ENCODE data around the gene TRAF2.

TRAF2 gene

GRCh38 chr9:136916330-136917184 is 30.2 kb downstream of the TRAF2 start:
- DNase-seq, result no peak

- no peak for DNase-seq
Measured at GRCh38 chr9:136917902-136918301, 31.6 kb downstream of the TRAF2 start.

DNA sequence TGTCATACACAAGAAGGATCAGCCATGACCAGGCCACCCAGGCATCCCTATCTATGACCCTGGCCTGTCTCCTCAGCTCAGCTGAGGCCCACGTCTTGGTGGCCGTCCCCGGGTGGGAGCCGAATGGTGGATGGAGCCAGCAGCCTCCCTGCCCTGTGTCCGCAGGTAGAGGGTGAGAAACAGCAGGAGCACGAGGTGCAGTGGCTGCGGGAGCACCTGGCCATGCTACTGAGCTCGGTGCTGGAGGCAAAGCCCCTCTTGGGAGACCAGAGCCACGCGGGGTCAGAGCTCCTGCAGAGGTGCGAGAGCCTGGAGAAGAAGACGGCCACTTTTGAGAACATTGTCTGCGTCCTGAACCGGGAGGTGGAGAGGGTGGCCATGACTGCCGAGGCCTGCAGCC is 33.8 kb downstream of the TRAF2 start:
- DNase-seq, result no peak

DNA sequence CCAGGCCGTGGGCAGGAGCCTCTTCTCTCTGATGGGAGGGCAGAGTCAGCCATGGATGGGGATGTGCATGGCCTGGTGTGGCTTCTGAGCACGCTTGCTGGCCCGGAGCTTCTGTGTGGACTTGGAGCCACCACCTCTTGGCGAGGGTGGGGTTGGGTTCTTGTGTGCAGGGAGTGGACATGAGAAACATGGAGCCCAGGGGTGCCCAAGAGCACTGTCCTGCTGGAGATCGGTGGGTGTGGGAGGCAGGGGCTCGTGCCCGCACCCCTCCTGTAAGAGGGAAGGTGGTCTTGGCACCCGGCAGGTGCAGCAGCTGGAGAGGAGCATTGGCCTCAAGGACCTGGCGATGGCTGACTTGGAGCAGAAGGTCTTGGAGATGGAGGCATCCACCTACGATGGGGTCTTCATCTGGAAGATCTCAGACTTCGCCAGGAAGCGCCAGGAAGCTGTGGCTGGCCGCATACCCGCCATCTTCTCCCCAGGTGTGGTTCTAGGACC is 34.5 kb downstream of the TRAF2 start:
- no peak for DNase-seq

DNA sequence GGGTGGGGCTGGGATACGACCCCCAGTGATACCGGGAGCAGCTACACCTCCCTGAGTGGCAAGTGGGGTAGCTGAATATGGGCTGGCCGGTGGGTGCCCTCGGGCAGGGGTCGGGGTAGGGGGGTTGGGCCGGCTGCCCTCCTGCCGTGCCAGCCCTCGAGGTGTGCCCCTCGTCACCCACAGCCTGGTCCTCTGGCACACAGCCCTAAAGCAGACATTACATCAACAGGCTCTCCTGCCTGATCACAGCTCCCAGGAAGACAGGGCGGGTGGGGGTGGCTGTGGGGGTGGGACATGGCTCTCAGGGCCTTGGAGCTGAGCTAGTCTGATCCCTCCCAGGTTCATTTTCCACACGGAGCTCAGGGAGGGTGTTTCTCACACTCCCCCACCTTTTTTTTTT is 35.0 kb downstream of the TRAF2 start:
- DNase-seq, result no peak

GRCh38 chr9:136921718-136922117 is 35.4 kb downstream of the TRAF2 start:
- DNase-seq, result no peak

GRCh38 chr9:136922540-136922939 is 36.2 kb downstream of the TRAF2 start:
- no peak for DNase-seq

GRCh38 chr9:136923881-136924280 is 37.6 kb downstream of the TRAF2 start:
- no peak for DNase-seq

GRCh38 chr9:136925414-136926153 is 39.3 kb downstream of the TRAF2 start:
- DNase-seq, result no peak

- no peak for DNase-seq
Measured at GRCh38 chr9:136926154-136926704, 39.9 kb downstream of the TRAF2 start.

DNA sequence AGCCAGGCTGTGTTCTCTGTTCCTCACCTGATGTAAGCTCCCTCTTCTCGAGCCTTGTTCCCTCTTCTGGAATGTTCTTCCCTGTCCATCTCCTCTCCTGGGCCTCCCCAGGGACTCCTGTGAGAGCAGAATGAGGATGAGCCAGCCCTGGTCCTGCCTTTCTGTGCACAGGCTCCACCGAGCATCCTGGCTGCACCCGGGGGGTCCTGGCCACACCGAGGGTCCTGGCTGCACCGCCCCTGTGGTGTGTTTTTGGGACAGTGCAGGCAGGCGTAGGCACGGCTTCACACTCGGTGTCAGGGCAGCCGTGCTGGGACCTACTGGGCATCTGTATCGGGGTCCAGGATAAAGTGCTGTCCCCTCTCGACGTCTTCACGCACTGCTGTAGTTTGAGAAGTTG is 40.4 kb downstream of the TRAF2 start:
- no peak for DNase-seq

DNA sequence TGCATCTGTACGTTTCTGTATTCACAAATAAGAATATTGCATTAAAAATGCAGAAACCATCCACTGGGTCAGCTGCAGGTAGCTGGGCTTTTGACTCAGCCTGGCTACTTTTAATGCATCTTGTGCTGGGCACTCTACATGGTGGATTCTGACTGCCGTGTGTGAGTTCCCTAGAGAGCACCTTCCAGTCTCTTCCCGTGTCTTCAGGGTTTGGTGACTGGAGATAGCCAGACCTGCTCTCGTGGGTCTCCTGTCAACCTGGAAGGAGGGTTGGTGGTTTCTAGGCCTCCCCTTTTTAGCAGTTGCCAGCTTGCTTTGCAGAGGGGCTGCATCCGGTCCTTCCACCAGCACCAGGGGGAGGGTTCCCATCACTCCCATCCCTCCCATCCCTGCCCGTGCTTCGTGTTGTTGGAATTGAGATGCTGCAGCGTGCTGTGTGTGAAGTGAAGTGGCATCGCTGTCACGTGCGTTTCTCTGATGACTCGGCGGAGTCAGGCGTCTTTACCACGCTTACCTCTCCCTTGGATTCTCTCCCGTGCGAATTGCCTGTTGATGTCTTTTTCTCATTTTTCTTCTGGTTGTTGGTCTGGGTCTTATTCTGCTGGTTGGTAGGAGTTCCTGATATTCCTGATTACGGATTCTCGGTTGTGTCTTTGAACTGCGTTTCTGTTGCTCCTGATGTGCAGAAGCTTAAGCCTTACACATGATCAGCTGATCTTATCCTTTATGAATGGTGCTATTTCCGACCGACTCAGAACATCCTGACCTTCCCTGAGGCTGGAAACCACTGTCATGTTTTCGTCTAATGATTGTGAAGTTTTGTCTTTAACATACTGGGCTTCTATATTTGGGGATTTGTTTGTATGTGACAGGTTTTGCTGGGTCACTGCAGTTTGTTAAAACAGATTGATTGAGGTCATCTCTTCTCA is 41.3 kb downstream of the TRAF2 start:
- no peak for DNase-seq

- DNase-seq, result no peak
Measured at GRCh38 chr9:136928591-136928990, 42.3 kb downstream of the TRAF2 start.

GRCh38 chr9:136930014-136930413 is 43.7 kb downstream of the TRAF2 start:
- DNase-seq, result no peak

- DNase-seq, result no peak
Measured at GRCh38 chr9:136931611-136932130, 45.4 kb downstream of the TRAF2 start.

DNA sequence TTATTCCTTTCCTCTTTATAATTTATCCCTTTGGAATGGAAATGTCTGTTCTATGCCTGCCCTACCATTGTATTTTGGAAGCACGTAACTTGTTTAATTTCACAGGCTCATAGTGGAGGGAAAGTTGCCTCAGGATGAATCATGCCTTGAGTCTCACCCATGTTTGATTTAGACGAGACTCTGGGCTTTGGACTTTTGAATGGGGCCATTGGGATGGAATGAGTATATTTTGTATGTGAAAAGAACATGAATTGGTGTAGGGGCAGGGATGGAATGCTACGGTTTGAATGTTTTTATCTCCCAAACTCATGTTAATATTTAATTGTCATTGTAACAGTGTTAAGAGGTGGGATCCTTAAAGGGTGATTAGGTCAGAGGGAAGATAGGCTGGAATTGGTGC is 48.0 kb downstream of the TRAF2 start:
- no peak for DNase-seq

DNA sequence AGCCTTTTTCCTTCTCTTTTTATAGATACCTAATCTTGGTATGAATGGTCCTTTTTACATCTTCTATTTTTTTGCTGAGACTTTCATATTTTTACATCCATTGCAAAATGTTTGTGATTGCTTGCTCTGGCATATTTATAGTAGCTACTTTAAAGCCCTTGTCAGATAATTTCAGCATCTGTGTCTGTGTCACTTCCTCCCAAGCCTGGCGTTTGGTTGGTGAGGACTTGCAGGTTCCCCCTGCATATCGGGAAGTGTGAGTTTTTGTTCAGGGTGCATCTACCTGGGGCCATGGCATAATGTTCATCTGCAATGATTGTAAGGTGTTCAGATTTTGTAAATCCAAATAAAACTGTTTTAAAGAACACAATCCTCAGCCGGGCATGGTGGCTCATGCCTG is 49.3 kb downstream of the TRAF2 start:
- DNase-seq, result no peak

- no peak for DNase-seq
Measured at GRCh38 chr9:136936645-136937170, 50.4 kb downstream of the TRAF2 start.

GRCh38 chr9:136937186-136938001 is 51.1 kb downstream of the TRAF2 start:
- no peak for DNase-seq

GRCh38 chr9:136939431-136939995 is 53.2 kb downstream of the TRAF2 start:
- DNase-seq, result no peak

- no peak for DNase-seq
Measured at GRCh38 chr9:136939996-136940525, 53.7 kb downstream of the TRAF2 start.

Measured in SW 1271 (cell line).